A549 (cell line): ENCODE measurements around the gene AP5B1. TPM values are rescaled to one million over a fixed set of nuclear protein-coding genes. Genes with fewer than 3 reads are reported as not detected.

Experiments
- ATAC-seq, 2 experiments: fragments of 200-7000 bp in 1 of 2; fragments of >200 bp in 1 of 2; cut with Nextera tagmentation in 1 of 2; cut with Tn5 transposase in 1 of 2; 3 replicates each; pipeline versions ENCODE4 v1.8.0 to v1.9.1; 2018 to 2020; ENCODE audit warnings: mild to moderate bottlenecking in 1 of 2, moderate library complexity in 1 of 2
- CTCF ChIA-PET: fragments of 300-600 bp; sonication (Branson Sonifier 250); formaldehyde crosslinking; extraction: SDS; loops from one replicate; lab custom pipeline; 2021; ENCODE audit warnings: antibody characterized with exemption, inconsistent platforms; lab: Yijun Ruan, JAX
- POLR2A ChIA-PET: fragments of 350-600 bp; formaldehyde crosslinking; extraction: SDS; loops from one replicate; lab custom pipeline; 2021; ENCODE audit warnings: antibody characterized with exemption, inconsistent platforms; lab: Yijun Ruan, JAX
- DNase-seq, 2 experiments: peaks; one replicate each; pipeline versions ENCODE4 v3.0.0 to v3.0.0-alpha.2; 2011 to 2016; ENCODE audit warnings: low read depth in 1 of 2, low spot score in 1 of 2
- FAIRE-seq: peaks from 2 replicates; lab custom pipeline; 2011; peaks lifted over from hg19 to GRCh38; lab: Jason Lieb, UNC
- H3K27ac ChIP-seq, 2 experiments: fragments of >200 bp; sonication (Bioruptor Twin); formaldehyde crosslinking; 3 replicates each; pipeline ENCODE4 v1.5.1; 2016 to 2017
- H3K4me1 ChIP-seq: fragments of >200 bp; sonication (Bioruptor Twin); formaldehyde crosslinking; 3 replicates; pipeline ENCODE4 v1.6.1; 2016
- H3K4me2 ChIP-seq: fragments of >200 bp; sonication (Bioruptor Twin); formaldehyde crosslinking; 3 replicates; pipeline ENCODE4 v1.6.1; 2016
- H3K4me3 ChIP-seq: fragments of >200 bp; sonication (Bioruptor Twin); formaldehyde crosslinking; 3 replicates; pipeline ENCODE4 v1.5.1; 2016
- H3K9me3 ChIP-seq: fragments of >200 bp; sonication (Bioruptor Twin); formaldehyde crosslinking; 3 replicates; pipeline ENCODE4 v1.6.1; 2016
- BCL3 ChIP-seq: fragments of >200 bp; sonication (Bioruptor Twin); formaldehyde crosslinking; IDR thresholded peaks from 3 replicates; pipeline ENCODE4 v1.6.1; 2016
- BHLHE40 ChIP-seq: IDR thresholded peaks from 2 replicates; pipeline ENCODE4 v1.6.1; 2012; ENCODE audit warnings: low read depth, low read length, inconsistent platforms
- CBX2 ChIP-seq: fragments of 200-600 bp; sonication (generic); IDR thresholded peaks from 2 replicates; pipeline ENCODE4 v1.6.1; 2016; ENCODE audit warnings: low read depth, mild to moderate bottlenecking, borderline replicate concordance
- CBX8 ChIP-seq: fragments of 200-600 bp; sonication (generic); IDR thresholded peaks from 2 replicates; pipeline ENCODE4 v1.6.1; 2016
- CEBPB ChIP-seq, 2 experiments: fragments of >200 bp in 1 of 2; sonication (Bioruptor Twin) in 1 of 2; formaldehyde crosslinking in 1 of 2; IDR thresholded peaks; 2 replicates each; pipeline ENCODE4 v1.6.1; 2012 to 2016
- ESRRA ChIP-seq: fragments of 150-350 bp; IDR thresholded peaks from 2 replicates; pipeline ENCODE4 v1.6.1; 2014; ENCODE audit warnings: mild to moderate bottlenecking, low read length, borderline replicate concordance
- FOSB ChIP-seq: fragments of 250-450 bp; sonication (Bioruptor Pico); IDR thresholded peaks from 2 replicates; pipeline ENCODE4 v1.5.0; 2020; ENCODE audit warnings: mild to moderate bottlenecking, moderate library complexity
- FOSL2 ChIP-seq, 2 experiments: fragments of 450-650 bp in 1 of 2; fragments of >200 bp in 1 of 2; sonication (Bioruptor Twin) in 1 of 2; formaldehyde crosslinking; IDR thresholded peaks; 2 replicates each; pipeline versions ENCODE4 v1.5.0 to v1.6.1; 2016 to 2020; ENCODE audit warnings: mild to moderate bottlenecking in 1 of 2, moderate library complexity in 1 of 2
- MYC ChIP-seq: IDR thresholded peaks from 2 replicates; pipeline ENCODE4 v1.6.1; 2012; ENCODE audit warnings: mild to moderate bottlenecking, inconsistent platforms, low read length, improper control_type of control experiment, borderline replicate concordance
- NFE2L2 ChIP-seq: fragments of 150-350 bp; conservative IDR thresholded peaks from 2 replicates; pipeline ENCODE4 v1.6.1; 2014; ENCODE audit warnings: low read length
- NR3C1 ChIP-seq: fragments of >200 bp; sonication (Bioruptor Twin); formaldehyde crosslinking; IDR thresholded peaks from 3 replicates; pipeline ENCODE4 v1.6.1; 2017
- POLR2A ChIP-seq: IDR thresholded peaks from 2 replicates; pipeline ENCODE4 v1.6.1; 2012; ENCODE audit warnings: mild to moderate bottlenecking, low read length
- SMC3 ChIP-seq: fragments of >200 bp; sonication (Bioruptor Twin); formaldehyde crosslinking; IDR thresholded peaks from 3 replicates; pipeline ENCODE4 v1.6.1; 2018; ENCODE audit warnings: inconsistent platforms
- USF2 ChIP-seq: fragments of 450-650 bp; IDR thresholded peaks from 2 replicates; pipeline ENCODE4 v1.6.1; 2014; ENCODE audit warnings: antibody characterized with exemption
- ZFP36 ChIP-seq: fragments of 450-650 bp; IDR thresholded peaks from 2 replicates; pipeline ENCODE4 v1.6.1; 2014; ENCODE audit warnings: borderline replicate concordance; ENCODE audit not compliant: partially characterized antibody
- ZSCAN20 ChIP-seq: fragments of 250-450 bp; sonication (Bioruptor Pico); IDR thresholded peaks from 2 replicates; pipeline ENCODE4 v1.8.0; 2022; ENCODE audit warnings: mild to moderate bottlenecking, moderate library complexity
- whole genome bisulfite sequencing: methylation state at CpG from one replicate; pipeline ENCODE4 v1.1.6; 2017; ENCODE audit errors: missing lambda C conversion rate; 5-methylcytosine and 5-hydroxymethylcytosine counted together
- polyA plus RNA-seq, 4 experiments: library from polyadenylated mRNA; depleted of rRNA in 3 of 4; stranded (reverse); fragments of >200 nt; fragmentation: RNase III in 1 of 4; extraction: RNeasy Plus Mini Kit Qiagen cat#74134 plus additional on column Dnase treatment in 1 of 4; gene quantifications; 2 replicates in 3 of 4; 3 replicates in 1 of 4; pipeline ENCODE4 v1.2.3, GENCODE V29; 2011 to 2017
- TF ChIP-seq, protein P1 (sequence below): IDR thresholded peaks from 2 replicates; pipeline ENCODE4 v1.6.1; 2012
- TF ChIP-seq, protein P2 (sequence below): fragments of 200-600 bp; sonication (generic); IDR thresholded peaks from 2 replicates; pipeline ENCODE4 v1.6.1; 2016; ENCODE audit warnings: antibody characterized with exemption, mild to moderate bottlenecking, moderate library complexity

AP5B1 gene
- polyA plus RNA-seq, 2 of the 4 experiments (the other 2 are of a cell fraction): 5.2 to 10.2 TPM

DNA sequence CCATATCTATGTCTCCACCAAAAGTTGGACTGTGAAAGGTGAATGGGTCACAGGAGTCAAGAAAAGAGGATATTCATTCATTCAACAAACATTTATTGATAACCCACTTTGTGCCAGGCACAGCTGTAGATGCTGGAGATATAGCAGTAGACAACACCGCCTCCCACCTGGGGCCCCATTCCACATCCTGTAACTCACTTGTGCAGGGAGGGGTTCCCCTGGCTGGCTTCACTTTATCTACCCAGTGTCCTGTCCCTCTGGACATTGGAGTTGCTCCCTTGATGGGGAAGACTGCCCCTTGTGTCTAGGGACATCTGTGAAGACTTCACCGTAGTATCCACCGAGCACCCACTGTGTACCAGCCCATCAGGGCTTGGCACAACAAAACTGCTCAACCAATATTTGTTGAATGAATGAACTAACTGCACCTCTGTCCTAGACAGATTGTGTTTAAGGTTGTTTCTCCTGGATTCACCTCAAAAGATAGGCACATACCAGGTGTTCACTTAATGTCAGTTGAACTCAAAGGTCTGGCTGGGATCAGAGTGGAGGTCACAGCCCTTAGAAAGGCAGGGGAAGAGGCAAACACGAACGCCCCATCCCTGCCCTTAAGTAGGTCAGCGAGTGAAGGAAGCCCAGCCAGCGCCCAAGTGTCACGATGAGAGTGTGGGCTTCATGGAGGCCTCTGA, 4.7 kb upstream of the AP5B1 start:
- no peak for ATAC-seq
- no peak for FAIRE-seq
- POLR2A ChIA-PET: interaction anchor here (1.0 to 1.4 kb wide), 2 partner anchors 73 to 74 kb away, joined by 3 read pairs; partner anchors contain the start of gene MUS81
- no peak overlapping the region for H3K4me3 ChIP-seq
- H3K27ac ChIP-seq: no peak overlapping the region
- no peak overlapping the region for H3K4me2 ChIP-seq
- H3K4me1 ChIP-seq: peaks cover 14% of the 10 kb centered on the region; the same call in 2 of the 3 replicates
- TF ChIP-seq, protein P1, sequence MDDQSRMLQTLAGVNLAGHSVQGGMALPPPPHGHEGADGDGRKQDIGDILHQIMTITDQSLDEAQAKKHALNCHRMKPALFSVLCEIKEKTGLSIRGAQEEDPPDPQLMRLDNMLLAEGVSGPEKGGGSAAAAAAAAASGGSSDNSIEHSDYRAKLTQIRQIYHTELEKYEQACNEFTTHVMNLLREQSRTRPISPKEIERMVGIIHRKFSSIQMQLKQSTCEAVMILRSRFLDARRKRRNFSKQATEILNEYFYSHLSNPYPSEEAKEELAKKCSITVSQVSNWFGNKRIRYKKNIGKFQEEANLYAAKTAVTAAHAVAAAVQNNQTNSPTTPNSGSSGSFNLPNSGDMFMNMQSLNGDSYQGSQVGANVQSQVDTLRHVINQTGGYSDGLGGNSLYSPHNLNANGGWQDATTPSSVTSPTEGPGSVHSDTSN: no peak
- TF ChIP-seq CBX8 (no peak), CBX2 (no peak)
- TF ChIP-seq, all 56 proteins: peak for 0
- CTCF ChIA-PET: interaction anchor here (1.0 to 3.4 kb wide), 6 partner anchors 10 to 99 kb away, joined by 3 to 20 read pairs (median 4); partner anchors contain the start of gene KAT5
- DNase-seq: no peak
- H3K9me3 ChIP-seq: no peaks in the 10 kb centered on the region
- WGBS: 85% methylated on average over 8 of the region's 8 CpGs

DNA sequence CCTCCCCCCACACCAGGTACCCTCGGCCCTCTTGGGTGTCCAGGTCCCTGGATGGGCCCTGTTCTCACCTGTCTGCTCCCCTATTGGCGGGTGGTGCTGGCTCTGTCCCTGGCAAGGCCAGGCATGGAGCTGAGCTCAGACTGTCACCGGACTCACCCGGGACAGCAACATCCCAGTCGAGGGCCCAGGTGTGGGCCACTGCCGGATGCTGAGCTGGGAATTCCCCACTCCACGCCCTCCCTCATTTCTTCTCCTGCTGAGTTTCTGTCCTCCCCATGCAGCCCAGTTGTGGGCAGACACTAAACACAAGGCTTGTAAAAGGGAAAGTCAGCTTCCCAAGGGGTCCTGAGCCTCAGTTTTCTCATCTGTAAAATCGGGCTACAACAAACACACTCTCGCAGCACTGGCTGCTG, 2.0 kb upstream of the AP5B1 start:
- Histone ChIP-seq H3K27ac (no peak overlapping the region), H3K4me2 (no peak overlapping the region), H3K9me3 (no peaks in the 10 kb centered on the region), H3K4me3 (no peak overlapping the region), H3K4me1 (peaks cover 19% of the 10 kb centered on the region)
- 70% methylated on average over 9 of the region's 9 CpGs for whole genome bisulfite sequencing
- ChIA-PET CTCF (interaction anchor here (0.7 to 3.4 kb wide), 9 partner anchors 10 to 239 kb away, joined by 3 to 20 read pairs (median 4); no protein-coding TSS in a partner anchor), POLR2A (interaction anchor here (0.6 to 0.7 kb wide), 2 partner anchors 35 to 439 kb away, joined by 3 to 4 read pairs; no protein-coding TSS in a partner anchor)
- DNase-seq: no peak
- no peak for FAIRE-seq
- ATAC-seq: no peak
- TF ChIP-seq, protein P1: no peak
- TF ChIP-seq SMC3 (no peak), NFE2L2 (no peak), MYC (no peak)

- no peak overlapping the region for H3K4me2 ChIP-seq
- peaks cover 15% of the 10 kb centered on the region for H3K4me1 ChIP-seq
- H3K9me3 ChIP-seq: no peaks in the 10 kb centered on the region
- 79% methylated on average over 10 of the region's 13 CpGs for WGBS
- ChIA-PET POLR2A (interaction anchor here (0.7 kb wide), 1 partner anchor 36 kb away, joined by 4 read pairs; no protein-coding TSS in a partner anchor), CTCF (interaction anchor here (0.8 to 6.6 kb wide), 12 partner anchors 11 to 157 kb away, joined by 3 to 173 read pairs (median 12); partner anchors contain the start of gene RNASEH2C)
- DNase-seq (no peak), FAIRE-seq (no peak), ATAC-seq (no peak)
- H3K27ac ChIP-seq: no peak overlapping the region
- no peak overlapping the region for H3K4me3 ChIP-seq
- no peak for TF ChIP-seq BHLHE40
- TF ChIP-seq POLR2A: no peak
- TF ChIP-seq BCL3: no peak
- TF ChIP-seq CEBPB (IDR thresholded peaks at IDR 0.05): no peak
- TF ChIP-seq FOSL2 (IDR thresholded peaks at IDR 0.05): no peak
- TF ChIP-seq FOSL2 (CRISPR knock-in tag; IDR thresholded peaks at IDR 0.05): no peak
- no peak for TF ChIP-seq FOSB
- no peak for TF ChIP-seq ZFP36
- no peak for TF ChIP-seq ESRRA
- no peak for TF ChIP-seq NR3C1
- TF ChIP-seq USF2: no peak
- TF ChIP-seq, protein P2, sequence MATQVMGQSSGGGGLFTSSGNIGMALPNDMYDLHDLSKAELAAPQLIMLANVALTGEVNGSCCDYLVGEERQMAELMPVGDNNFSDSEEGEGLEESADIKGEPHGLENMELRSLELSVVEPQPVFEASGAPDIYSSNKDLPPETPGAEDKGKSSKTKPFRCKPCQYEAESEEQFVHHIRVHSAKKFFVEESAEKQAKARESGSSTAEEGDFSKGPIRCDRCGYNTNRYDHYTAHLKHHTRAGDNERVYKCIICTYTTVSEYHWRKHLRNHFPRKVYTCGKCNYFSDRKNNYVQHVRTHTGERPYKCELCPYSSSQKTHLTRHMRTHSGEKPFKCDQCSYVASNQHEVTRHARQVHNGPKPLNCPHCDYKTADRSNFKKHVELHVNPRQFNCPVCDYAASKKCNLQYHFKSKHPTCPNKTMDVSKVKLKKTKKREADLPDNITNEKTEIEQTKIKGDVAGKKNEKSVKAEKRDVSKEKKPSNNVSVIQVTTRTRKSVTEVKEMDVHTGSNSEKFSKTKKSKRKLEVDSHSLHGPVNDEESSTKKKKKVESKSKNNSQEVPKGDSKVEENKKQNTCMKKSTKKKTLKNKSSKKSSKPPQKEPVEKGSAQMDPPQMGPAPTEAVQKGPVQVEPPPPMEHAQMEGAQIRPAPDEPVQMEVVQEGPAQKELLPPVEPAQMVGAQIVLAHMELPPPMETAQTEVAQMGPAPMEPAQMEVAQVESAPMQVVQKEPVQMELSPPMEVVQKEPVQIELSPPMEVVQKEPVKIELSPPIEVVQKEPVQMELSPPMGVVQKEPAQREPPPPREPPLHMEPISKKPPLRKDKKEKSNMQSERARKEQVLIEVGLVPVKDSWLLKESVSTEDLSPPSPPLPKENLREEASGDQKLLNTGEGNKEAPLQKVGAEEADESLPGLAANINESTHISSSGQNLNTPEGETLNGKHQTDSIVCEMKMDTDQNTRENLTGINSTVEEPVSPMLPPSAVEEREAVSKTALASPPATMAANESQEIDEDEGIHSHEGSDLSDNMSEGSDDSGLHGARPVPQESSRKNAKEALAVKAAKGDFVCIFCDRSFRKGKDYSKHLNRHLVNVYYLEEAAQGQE: no peak
- TF ChIP-seq ZSCAN20 (CRISPR knock-in tag): no peak
Measured at GRCh38 chr11:65781962-65782815, 1.4 kb upstream of the AP5B1 start.
